Keratinocyte (primary cell): ENCODE measurements around the gene PSMB7. TPM values are rescaled to one million over a fixed set of nuclear protein-coding genes. Genes with fewer than 3 reads are reported as not detected.
"Not testable (repeated sequence)": the region's sequence is repeated elsewhere in the genome, so short reads cannot be mapped to it uniquely, and the experiment has no call there.

Experiments used
- DNase-seq: peaks from one replicate; pipeline ENCODE4 v3.0.0-alpha.2; 2011; ENCODE audit warnings: low read depth, missing footprints, low spot score
- FAIRE-seq: peaks from 2 replicates; lab custom pipeline; 2011; peaks lifted over from hg19 to GRCh38; lab: Jason Lieb, UNC
- H2AFZ ChIP-seq: 2 replicates; pipeline ENCODE4 v1.6.0; 2012; ENCODE audit warnings: low read length, control low read depth, inconsistent platforms; ENCODE audit not compliant: control insufficient read depth
- H3K27ac ChIP-seq: 2 replicates; pipeline ENCODE4 v1.5.1; 2011; ENCODE audit warnings: low read length; ENCODE audit not compliant: control insufficient read depth, insufficient read depth
- H3K27me3 ChIP-seq: 3 replicates; pipeline ENCODE4 v1.6.0; 2011; ENCODE audit warnings: low read length; ENCODE audit not compliant: control insufficient read depth, insufficient read depth; ENCODE audit errors: extremely low read depth
- H3K36me3 ChIP-seq, 2 experiments: 2 replicates in 1 of 2; 3 replicates in 1 of 2; pipeline ENCODE4 v1.5.1; 2011; ENCODE audit warnings: low read length in 2 of 2, mild to moderate bottlenecking in 1 of 2; ENCODE audit not compliant: control insufficient read depth in 2 of 2, insufficient read depth in 2 of 2; ENCODE audit errors: extremely low read depth in 1 of 2
- H3K4me1 ChIP-seq: 3 replicates; pipeline ENCODE4 v1.5.1; 2011; ENCODE audit warnings: low read length; ENCODE audit not compliant: control insufficient read depth, insufficient read depth; ENCODE audit errors: extremely low read depth
- H3K4me2 ChIP-seq: 3 replicates; pipeline ENCODE4 v1.6.0; 2011; ENCODE audit warnings: low read depth, low read length; ENCODE audit not compliant: control insufficient read depth, insufficient read depth; ENCODE audit errors: extremely low read depth
- H3K4me3 ChIP-seq, 3 experiments: fragments of 200-600 bp in 1 of 3; sonication (generic) in 1 of 3; 2 replicates in 2 of 3; 3 replicates in 1 of 3; pipeline ENCODE4 v1.5.1; 2011 to 2016; ENCODE audit warnings: low read length in 3 of 3, mild to moderate bottlenecking in 3 of 3, control low read depth in 2 of 3, inconsistent platforms in 1 of 3, low read depth in 1 of 3, mixed read lengths in 1 of 3, mixed run types in 1 of 3, moderate library complexity in 1 of 3; ENCODE audit not compliant: control insufficient read depth in 2 of 3, insufficient read depth in 2 of 3; ENCODE audit errors: extremely low read depth in 1 of 3
- H3K79me2 ChIP-seq: 2 replicates; pipeline ENCODE4 v1.6.0; 2012; ENCODE audit warnings: low read length; ENCODE audit not compliant: control insufficient read depth, insufficient read depth
- H3K9ac ChIP-seq: 3 replicates; pipeline ENCODE4 v1.6.0; 2011; ENCODE audit warnings: low read length; ENCODE audit not compliant: control insufficient read depth, insufficient read depth; ENCODE audit errors: extremely low read depth
- H3K9me1 ChIP-seq: 3 replicates; pipeline ENCODE4 v1.6.0; 2011; ENCODE audit warnings: low read length; ENCODE audit not compliant: control insufficient read depth, insufficient read depth; ENCODE audit errors: extremely low read depth
- H3K9me3 ChIP-seq: 2 replicates; pipeline ENCODE4 v1.5.1; 2012; ENCODE audit warnings: low read depth, low read length; ENCODE audit not compliant: control insufficient read depth
- H4K20me1 ChIP-seq: 3 replicates; pipeline ENCODE4 v1.6.0; 2011; ENCODE audit warnings: low read length; ENCODE audit not compliant: control insufficient read depth, insufficient read depth; ENCODE audit errors: extremely low read depth
- EZH2 ChIP-seq: IDR thresholded peaks from one replicate; pipeline ENCODE4 v1.6.1; 2012; ENCODE audit warnings: inconsistent platforms, mild to moderate bottlenecking, low read length, moderate library complexity
- dilution Hi-C: fragments of 300-500 bp; cut with MboI; formaldehyde crosslinking; loops from one replicate; pipeline ENCODE4 v1.7.0; 2020; ENCODE audit warnings: low sequenced_read_pairs; ENCODE audit not compliant: extremely low pct_ligation_motif_present
- polyA plus RNA-seq, 5 experiments: library from polyadenylated mRNA; depleted of rRNA in 3 of 5; stranded (reverse) in 3 of 5; stranded (forward) in 1 of 5; unstranded in 1 of 5; fragments of >200 nt; gene quantifications; 1 replicate in 1 of 5; 2 replicates in 3 of 5; 3 replicates in 1 of 5; pipeline versions ENCODE4 v1.2.1 to v1.2.3, GENCODE V29; 2011 to 2012; ENCODE audit warnings: missing spikeins in 2 of 5, low read depth in 1 of 5, low replicate concordance in 1 of 5
- TF ChIP-seq, protein P1 (sequence below), 3 experiments: IDR thresholded peaks in 1 of 3; conservative IDR thresholded peaks in 1 of 3; optimal IDR thresholded peaks in 1 of 3; 2 replicates in 2 of 3; 3 replicates in 1 of 3; pipeline versions ENCODE3 to v1.5.1; 2011; ENCODE audit warnings: low read length in 3 of 3, mild to moderate bottlenecking in 3 of 3, moderate library complexity in 2 of 3, control low read depth in 1 of 3, inconsistent platforms in 1 of 3; ENCODE audit not compliant: insufficient read depth in 2 of 3; ENCODE audit errors: extremely low read depth in 1 of 3

The PSMB7 gene
- polyA plus RNA-seq, 1 donor (not counting 4 experiments of a cell fraction or from before 2014, with no cell fraction given) = 388 TPM

DNA sequence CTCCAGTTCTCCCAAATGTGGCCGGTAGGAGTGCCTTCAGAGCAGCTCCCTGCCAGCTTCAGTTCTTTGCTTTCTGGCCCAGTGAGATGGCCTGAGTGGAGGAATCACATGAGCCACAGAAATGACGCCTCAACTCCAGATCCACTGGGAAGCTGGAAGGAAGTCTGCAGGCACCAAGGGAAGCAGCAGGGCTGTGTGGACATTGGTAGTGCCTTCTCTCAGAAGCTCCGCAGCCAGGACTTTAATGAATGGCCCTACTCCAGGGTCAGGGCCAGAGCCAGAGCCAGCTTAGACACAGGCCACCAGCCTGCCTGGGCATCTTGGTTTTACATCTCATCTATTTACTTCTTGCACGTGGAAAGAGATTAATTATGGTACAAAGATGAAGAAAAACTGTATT is 12.0 kb upstream of the PSMB7 start:
- no peak overlapping the region for H3K4me2 ChIP-seq
- no peaks in the 10 kb centered on the region for H3K9me3 ChIP-seq
- H4K20me1 ChIP-seq = no peaks in the 10 kb centered on the region
- DNase-seq (no peak), FAIRE-seq (no peak)
- H3K9me1 ChIP-seq = no peaks in the 10 kb centered on the region
- H3K79me2 ChIP-seq = no peaks in the 10 kb centered on the region
- dilution Hi-C loops = no loop called here
- no peaks in the 10 kb centered on the region for H3K36me3 ChIP-seq
- H3K4me3 ChIP-seq = no peak overlapping the region
- no peak overlapping the region for H3K27ac ChIP-seq
- H2AFZ ChIP-seq = no peak overlapping the region
- H3K27me3 ChIP-seq = no peaks in the 10 kb centered on the region
- TF ChIP-seq, protein P1, sequence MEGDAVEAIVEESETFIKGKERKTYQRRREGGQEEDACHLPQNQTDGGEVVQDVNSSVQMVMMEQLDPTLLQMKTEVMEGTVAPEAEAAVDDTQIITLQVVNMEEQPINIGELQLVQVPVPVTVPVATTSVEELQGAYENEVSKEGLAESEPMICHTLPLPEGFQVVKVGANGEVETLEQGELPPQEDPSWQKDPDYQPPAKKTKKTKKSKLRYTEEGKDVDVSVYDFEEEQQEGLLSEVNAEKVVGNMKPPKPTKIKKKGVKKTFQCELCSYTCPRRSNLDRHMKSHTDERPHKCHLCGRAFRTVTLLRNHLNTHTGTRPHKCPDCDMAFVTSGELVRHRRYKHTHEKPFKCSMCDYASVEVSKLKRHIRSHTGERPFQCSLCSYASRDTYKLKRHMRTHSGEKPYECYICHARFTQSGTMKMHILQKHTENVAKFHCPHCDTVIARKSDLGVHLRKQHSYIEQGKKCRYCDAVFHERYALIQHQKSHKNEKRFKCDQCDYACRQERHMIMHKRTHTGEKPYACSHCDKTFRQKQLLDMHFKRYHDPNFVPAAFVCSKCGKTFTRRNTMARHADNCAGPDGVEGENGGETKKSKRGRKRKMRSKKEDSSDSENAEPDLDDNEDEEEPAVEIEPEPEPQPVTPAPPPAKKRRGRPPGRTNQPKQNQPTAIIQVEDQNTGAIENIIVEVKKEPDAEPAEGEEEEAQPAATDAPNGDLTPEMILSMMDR (optimal IDR thresholded peaks at IDR 0.05 in 1 of 3, IDR thresholded peaks at IDR 0.05 in 1 of 3, conservative IDR thresholded peaks at IDR 0.05 in 1 of 3; ENCODE audit: extremely low read depth in 1 of 3, insufficient read depth in 2 of 3, low read length in 3 of 3) = no peak
- no peak for TF ChIP-seq EZH2
- peaks cover 4% of the 10 kb centered on the region for H3K4me1 ChIP-seq
- no peak overlapping the region for H3K9ac ChIP-seq

DNA sequence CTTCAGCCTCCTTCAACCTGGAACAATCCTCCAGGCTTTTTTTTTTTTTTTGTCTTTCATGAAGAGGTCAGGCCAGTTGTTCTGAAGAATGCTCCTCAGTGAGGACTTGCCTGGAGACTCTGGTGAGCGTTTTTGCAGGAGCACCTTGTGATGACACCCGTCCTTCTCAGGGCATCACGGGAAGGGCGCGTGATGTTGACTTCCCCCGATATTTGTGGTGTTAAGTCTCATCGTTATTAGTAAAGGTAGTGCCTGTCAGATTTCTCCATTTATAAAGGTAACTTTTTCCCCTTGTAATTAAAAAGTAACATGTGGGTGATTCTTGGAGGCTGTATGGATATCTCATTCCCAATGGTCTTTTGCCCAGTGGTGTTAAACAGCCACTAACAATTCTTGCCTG is 11.1 kb upstream of the PSMB7 start:
- Histone ChIP-seq H3K4me3 (no peak overlapping the region), H4K20me1 (no peaks in the 10 kb centered on the region), H3K9me1 (no peaks in the 10 kb centered on the region), H3K9me3 (no peaks in the 10 kb centered on the region), H3K9ac (no peak overlapping the region), H2AFZ (no peak overlapping the region), H3K27me3 (no peaks in the 10 kb centered on the region), H3K4me2 (no peak overlapping the region), H3K79me2 (no peaks in the 10 kb centered on the region), H3K4me1 (peaks cover 4% of the 10 kb centered on the region), H3K36me3 (no peaks in the 10 kb centered on the region), H3K27ac (no peak overlapping the region)
- TF ChIP-seq, protein P1 (optimal IDR thresholded peaks at IDR 0.05 in 1 of 3, IDR thresholded peaks at IDR 0.05 in 1 of 3, conservative IDR thresholded peaks at IDR 0.05 in 1 of 3; ENCODE audit: extremely low read depth in 1 of 3, insufficient read depth in 2 of 3, low read length in 3 of 3) = no peak
- no peak for TF ChIP-seq EZH2
- FAIRE-seq (no peak), DNase-seq (no peak)
- dilution Hi-C loops = no loop called here

DNA sequence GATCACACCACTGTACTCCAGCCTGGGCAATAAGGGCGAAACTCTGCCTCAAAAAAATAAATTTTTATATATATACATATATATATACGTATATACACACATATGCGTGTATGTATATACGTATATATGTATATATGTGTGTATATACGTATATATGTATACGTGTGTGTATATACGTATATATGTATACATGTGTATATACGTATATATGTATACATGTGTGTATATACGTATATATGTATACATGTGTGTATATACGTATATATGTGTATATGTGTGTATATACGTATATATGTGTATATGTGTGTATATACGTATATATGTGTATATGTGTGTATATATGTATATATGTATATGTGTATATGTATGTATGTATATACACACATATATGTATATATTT is 10.5 kb upstream of the PSMB7 start:
- H3K27ac ChIP-seq, dilution Hi-C loops, H3K27me3 ChIP-seq, H3K4me2 ChIP-seq, H3K9me1 ChIP-seq, H3K4me3 ChIP-seq, H3K36me3 ChIP-seq, H2AFZ ChIP-seq, H4K20me1 ChIP-seq, H3K9me3 ChIP-seq, FAIRE-seq, H3K9ac ChIP-seq, H3K79me2 ChIP-seq, DNase-seq, H3K4me1 ChIP-seq: not testable (repeated sequence)
